ENCODE results near the gene NAA80.

- TF ChIP-seq, protein P1, sequence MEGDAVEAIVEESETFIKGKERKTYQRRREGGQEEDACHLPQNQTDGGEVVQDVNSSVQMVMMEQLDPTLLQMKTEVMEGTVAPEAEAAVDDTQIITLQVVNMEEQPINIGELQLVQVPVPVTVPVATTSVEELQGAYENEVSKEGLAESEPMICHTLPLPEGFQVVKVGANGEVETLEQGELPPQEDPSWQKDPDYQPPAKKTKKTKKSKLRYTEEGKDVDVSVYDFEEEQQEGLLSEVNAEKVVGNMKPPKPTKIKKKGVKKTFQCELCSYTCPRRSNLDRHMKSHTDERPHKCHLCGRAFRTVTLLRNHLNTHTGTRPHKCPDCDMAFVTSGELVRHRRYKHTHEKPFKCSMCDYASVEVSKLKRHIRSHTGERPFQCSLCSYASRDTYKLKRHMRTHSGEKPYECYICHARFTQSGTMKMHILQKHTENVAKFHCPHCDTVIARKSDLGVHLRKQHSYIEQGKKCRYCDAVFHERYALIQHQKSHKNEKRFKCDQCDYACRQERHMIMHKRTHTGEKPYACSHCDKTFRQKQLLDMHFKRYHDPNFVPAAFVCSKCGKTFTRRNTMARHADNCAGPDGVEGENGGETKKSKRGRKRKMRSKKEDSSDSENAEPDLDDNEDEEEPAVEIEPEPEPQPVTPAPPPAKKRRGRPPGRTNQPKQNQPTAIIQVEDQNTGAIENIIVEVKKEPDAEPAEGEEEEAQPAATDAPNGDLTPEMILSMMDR (IDR thresholded peaks at IDR 0.05; ENCODE audit: insufficient read depth, low read depth, low read length): no peak
- TF ChIP-seq EZH2 (IDR thresholded peaks at IDR 0.05; ENCODE audit: insufficient read depth, low read length): no peak
Measured at GRCh38 chr3:50296721-50297383, 2.4 kb downstream of the NAA80 start.

All from astrocyte (in vitro differentiated cells and primary cell).